DMS114 treated with DMSO at 0.1 percent for 48 hours (cell line): ENCODE measurements around the gene PNPLA7.

Experiments used
- DNase-seq: peaks from one replicate; lab custom pipeline; 2025; ENCODE audit not compliant: unreplicated experiment; lab: John Stamatoyannopoulos, UW

PNPLA7 gene

GRCh38 chr9:137437691-137438590 is 112.3 kb downstream of the PNPLA7 start:
- no peak for DNase-seq

GRCh38 chr9:137436761-137437600 is 113.2 kb downstream of the PNPLA7 start:
- DNase-seq = no peak

GRCh38 chr9:137435980-137436760 is 114.0 kb downstream of the PNPLA7 start:
- DNase-seq = no peak

- no peak for DNase-seq
Measured at GRCh38 chr9:137435381-137435891, 114.8 kb downstream of the PNPLA7 start.

- DNase-seq = no peak
Measured at GRCh38 chr9:137434498-137435380, 115.5 kb downstream of the PNPLA7 start.

- no peak for DNase-seq
Measured at GRCh38 chr9:137433916-137434431, 116.2 kb downstream of the PNPLA7 start.

GRCh38 chr9:137433349-137433915 is 116.8 kb downstream of the PNPLA7 start:
- DNase-seq = no peak

GRCh38 chr9:137432687-137433348 is 117.4 kb downstream of the PNPLA7 start:
- DNase-seq = no peak

- DNase-seq = no peak
Measured at GRCh38 chr9:137431416-137431931, 118.7 kb downstream of the PNPLA7 start.

- DNase-seq = no peak
Measured at GRCh38 chr9:137430723-137431415, 119.3 kb downstream of the PNPLA7 start.

- no peak for DNase-seq
Measured at GRCh38 chr9:137429974-137430722, 120.1 kb downstream of the PNPLA7 start.

- DNase-seq = no peak
Measured at GRCh38 chr9:137429546-137429890, 120.7 kb downstream of the PNPLA7 start.

GRCh38 chr9:137428841-137429545 is 121.2 kb downstream of the PNPLA7 start:
- no peak for DNase-seq

GRCh38 chr9:137428311-137428630 is 121.9 kb downstream of the PNPLA7 start:
- no peak for DNase-seq

- DNase-seq = no peak
Measured at GRCh38 chr9:137427454-137428310, 122.5 kb downstream of the PNPLA7 start.
